GM19238 (cell line): ENCODE results near the gene AGXT.

Experiments used
- DNase-seq: peaks from one replicate; pipeline ENCODE4 v3.0.0; 2011; ENCODE audit warnings: low spot score; ENCODE audit not compliant: insufficient read length

The AGXT gene

DNA sequence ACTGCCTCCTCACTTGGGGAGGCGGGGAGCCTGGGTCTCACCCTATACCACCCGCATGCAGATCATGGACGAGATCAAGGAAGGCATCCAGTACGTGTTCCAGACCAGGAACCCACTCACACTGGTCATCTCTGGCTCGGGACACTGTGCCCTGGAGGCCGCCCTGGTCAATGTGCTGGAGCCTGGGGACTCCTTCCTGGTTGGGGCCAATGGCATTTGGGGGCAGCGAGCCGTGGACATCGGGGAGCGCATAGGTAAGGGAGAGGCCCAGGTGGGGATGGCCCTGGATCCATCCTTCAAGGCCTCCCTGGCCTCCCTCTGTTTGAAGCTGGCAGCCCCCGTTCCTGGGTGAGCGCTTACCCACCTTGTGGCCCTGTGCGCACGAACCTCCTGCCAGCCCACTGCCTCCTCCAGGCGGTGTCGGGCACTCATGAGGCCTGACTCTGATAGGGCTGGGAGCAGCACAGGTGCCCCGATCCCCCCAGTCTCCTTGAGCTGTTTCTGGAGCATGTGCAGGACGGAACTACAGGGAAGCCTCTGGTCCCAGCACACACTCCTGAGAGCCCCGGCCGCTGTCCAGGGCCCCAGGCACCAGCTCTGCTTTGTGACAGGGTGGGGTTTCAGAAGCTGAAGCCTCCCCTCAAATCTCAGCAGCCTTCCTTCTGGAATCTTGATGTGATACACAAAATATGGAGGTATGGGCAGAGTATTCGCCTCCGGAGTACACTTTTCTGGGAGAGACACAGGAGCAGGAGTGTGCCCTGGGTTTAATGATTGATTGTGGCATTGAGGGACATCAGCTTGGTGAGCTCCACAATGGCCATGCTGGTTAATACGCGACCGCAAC lies 708 bp downstream of the AGXT start:
- DNase-seq = no peak

DNA sequence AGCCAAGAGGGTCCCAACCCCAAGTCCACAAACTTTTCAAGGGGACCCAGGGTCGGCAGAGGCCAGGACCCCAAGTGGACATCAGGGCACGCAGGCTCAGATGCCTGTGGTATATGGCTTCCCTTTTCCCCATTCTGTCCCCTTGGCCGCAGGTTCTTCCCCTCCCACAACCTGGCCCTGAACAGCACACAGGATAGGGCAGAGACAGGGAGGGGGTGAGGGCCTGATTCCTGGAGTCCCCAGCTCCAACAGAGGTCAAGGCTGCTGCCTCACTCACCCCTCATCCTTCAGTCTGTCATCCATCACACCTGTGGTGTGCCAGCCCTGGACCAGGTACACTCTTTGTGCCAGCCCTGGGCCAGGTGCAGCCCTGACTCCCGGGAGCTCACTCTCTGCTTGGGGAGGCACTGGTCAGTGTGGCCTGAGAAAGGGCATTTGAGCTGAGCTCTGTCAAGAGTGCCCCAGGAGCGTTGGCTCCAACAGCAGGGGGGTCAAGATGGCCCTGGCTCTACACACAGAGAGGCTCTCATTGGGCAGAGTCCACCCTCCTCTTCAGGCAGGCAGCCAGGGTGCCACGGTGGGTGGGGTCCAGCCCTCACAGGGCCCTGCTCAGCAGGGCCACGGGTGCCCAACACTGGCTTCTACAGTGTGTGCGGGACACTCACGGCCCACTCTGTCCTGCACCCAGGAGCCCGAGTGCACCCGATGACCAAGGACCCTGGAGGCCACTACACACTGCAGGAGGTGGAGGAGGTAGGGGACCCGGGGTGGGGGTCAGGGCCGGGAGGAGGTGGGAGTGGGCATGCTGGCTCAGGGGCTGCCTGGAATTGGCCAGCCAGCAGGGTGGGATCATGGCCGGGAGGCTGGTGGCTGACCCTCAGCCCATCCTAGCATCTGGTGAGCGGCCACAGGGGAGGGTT lies 1.6 kb downstream of the AGXT start:
- DNase-seq = no peak

DNA sequence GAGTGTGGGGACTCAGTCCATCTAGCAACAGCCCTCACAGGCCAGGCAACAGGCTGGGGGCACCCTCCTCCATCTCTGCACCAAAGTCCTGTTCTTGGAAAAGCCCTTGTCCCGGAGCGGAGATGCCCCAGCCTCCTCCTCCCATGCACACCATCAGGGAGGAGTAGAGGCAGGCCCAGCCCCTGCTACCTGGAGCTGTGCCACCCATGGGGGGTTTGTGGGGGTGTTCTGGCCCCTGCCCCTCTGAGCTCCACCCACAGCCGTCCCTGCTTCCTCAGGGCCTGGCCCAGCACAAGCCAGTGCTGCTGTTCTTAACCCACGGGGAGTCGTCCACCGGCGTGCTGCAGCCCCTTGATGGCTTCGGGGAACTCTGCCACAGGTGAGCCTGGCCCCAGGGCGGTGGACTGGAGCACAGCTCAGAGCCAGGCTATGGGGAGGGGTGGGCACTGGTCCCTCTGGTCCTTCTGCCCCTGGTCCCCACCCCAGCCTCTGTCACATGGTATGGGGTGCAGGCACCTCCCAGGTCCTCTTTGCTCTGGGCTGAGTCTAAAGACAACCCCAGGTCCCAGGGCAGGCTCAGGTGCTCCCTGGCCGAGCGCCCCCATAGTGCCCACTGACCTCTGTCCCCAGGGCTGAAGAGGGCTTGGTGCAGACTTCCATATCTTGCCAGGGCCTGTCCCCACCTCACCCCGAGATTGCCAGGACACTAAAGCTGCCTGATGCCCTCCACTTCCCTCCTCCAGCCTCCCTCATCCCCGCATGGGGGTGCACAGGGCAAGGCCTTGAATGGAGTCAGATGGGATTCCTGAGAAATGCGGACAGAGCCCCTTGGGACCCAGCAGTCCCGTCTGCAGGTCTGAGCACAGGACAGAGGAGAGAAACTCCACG lies 2.7 kb downstream of the AGXT start:
- DNase-seq = no peak

DNA sequence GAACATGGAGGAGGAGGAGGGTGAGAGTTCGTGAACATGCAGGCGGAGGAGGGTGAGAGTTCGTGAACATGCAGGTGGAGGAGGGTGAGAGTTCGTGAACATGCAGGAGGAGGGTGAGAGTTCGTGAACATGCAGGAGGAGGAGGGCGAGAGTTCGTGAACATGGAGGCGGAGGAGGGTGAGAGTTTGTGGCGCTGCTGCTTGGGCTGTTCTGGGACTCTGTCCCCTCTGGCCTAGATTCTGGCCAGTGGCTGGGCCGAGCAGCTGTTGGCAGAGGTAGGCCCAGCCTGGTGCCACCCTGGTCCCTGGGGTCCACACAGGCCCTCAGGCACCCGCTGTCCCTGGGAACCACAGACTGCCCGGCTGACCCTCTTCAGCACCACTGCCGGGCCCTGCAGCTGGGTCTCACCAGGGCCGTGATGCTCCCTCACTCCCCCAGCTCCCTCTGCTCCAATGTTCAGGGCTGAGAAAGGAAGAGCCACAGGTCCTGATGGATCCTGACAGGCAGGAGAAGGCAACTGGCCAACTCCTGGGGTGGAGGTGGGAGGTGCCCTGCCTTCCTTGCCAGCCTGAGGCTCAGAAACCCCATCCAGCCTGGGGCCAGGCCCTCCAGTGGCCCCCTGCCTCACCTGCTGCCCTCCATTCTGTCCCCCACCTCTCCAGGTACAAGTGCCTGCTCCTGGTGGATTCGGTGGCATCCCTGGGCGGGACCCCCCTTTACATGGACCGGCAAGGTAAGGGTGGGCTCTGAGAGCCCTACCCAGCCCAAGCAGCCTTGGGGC lies 3.9 kb downstream of the AGXT start:
- no peak for DNase-seq

DNA sequence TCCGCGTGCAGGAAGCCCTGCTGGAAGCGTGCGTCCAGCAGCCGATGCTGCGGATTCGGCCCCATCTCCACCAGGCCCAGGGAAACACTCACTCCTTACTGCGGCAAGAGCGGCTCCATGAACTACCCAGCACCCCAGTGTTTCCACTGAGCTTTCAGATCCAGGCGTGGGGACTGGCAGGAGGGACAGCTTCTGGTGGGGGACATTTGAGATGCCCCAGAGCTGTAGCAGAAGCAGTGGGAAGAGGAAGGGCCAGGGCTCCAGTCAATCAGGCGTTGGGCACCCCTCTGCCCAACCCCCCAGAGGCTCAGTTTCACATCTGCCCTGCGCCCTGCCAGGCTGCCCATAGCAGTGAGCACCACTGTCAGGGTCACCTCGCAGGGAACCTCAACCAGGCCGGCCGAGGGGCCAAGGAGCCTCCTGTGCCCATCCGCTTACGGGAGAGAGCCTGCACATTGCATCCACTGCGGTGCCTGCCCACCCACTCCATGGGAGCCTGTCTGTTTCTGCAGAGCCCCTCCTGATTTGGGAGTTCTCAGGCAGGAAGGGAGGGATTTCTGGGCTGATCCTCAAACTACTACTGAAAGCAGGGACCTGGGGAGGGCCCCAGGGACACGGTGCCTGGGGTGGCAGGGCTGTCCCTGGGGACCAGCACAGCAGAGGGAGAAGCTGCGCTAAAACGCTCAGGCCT lies 4.6 kb downstream of the AGXT start:
- DNase-seq = no peak

DNA sequence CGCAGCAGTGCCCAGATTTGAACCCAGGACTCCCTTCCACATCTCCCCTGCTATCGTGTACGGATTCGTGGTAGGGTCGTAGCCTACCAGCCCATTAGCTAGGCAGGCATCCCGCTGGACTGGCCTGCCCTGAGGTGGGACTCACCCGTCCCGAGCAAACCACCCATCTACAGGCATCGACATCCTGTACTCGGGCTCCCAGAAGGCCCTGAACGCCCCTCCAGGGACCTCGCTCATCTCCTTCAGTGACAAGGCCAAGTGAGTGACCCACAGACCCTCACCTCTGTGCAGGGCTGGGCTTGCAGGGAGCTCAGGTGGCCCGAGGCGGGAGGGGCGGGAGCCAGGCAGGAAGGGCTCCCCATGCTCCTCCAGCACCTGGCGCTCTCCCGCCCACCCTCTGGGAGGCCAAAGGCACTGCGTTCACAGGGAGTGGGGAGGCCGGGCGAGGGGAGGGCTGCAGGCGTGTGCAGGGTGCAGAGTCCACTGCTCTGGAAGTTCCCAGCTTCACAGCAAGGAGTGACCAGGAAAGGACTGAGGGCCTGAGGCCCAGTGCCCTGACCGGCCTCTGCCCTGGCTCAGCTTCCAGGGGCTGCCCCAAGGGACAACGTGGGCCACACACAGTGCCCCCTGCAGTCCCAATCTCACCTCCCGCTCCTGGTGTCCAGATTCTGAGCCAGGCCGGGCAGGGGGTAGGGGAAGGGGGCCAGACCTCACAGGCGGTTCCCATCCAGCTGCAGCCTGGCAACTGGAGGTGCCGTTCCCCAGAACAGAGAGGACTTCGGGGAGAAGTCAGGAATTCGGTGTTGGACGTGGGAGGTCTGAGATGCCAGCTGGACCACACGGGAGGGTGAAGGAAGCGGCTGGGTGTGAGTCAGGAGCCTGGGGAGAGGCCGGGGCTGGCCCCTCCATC lies 5.4 kb downstream of the AGXT start:
- DNase-seq = no peak

DNA sequence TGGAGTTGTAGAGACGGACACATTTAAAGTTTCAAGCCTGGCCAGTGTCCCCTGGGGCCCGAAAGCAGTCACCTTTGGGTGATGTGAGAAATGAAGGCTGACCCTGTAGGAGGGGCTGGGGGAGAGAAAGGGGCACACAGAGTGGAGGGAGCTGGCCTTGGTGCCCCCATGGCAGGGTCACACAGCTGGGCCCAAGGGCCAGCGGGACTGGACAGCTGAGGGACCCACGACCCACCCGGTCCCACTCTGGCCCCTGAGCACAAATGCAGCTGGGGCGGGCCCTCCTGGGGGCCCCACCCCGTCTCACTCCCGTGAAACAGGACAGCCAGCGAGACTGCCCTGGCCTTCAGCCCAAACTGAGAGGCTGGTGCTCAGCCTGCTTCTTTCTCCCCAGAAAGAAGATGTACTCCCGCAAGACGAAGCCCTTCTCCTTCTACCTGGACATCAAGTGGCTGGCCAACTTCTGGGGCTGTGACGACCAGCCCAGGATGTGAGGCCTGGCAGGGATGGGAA lies 6.1 kb downstream of the AGXT start:
- no peak for DNase-seq

DNA sequence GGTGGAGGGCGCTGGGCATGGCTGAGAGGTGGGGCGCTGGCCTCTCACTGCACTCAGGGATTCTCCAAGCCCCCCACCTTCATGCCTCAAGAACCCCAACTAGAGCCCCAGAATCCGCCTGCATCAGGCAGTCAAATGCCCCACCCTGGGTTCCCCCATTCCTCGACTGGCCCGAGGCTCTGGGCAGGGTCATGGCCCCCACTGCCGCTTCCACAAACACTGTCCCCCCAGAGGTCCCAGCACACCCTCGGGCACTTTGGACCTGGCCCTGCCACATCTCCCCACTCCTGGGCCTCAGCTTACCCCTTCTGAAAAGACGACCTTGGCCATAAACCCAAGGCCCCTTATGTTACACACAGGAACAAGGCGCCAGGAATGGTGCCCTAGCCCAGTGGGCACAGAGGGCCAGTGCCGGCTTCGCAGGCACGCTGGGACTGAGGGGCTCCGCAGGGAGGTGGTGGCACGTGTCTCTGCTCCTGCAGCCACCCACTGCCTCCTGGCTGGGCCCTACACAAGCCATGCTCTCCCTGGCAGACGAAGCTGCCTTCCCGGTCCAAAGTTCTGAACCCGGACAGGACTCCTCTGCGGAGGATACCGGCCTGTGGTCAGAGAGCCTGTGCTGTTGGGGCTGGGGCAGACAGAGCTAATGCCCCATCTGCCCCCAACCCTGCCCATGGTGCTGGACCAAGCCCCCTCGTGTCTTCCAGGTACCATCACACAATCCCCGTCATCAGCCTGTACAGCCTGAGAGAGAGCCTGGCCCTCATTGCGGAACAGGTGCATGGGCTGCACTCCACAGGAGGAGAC lies 6.8 kb downstream of the AGXT start:
- DNase-seq = no peak

DNA sequence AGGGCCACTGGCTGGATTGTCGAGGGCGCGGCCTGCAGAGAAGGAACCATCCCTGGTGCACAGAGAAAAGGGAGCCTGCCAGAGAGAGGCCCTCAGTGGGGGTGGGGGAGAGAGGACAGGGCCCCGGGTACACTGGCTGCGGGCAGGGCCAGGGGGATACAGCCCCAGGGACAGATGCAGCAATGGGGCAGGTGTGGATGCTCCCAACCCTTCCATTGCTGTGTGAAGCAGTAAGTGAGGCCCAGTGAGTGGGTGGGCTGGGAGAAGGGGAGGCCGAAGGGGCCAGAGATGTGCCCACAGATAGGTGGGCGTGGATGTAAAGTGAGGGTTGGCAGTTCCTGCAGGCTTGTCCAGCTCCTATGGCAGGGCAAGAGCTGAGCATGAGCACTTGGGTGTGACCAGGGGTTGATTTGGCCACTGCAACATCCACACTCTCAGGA lies 7.4 kb downstream of the AGXT start:
- no peak for DNase-seq

DNA sequence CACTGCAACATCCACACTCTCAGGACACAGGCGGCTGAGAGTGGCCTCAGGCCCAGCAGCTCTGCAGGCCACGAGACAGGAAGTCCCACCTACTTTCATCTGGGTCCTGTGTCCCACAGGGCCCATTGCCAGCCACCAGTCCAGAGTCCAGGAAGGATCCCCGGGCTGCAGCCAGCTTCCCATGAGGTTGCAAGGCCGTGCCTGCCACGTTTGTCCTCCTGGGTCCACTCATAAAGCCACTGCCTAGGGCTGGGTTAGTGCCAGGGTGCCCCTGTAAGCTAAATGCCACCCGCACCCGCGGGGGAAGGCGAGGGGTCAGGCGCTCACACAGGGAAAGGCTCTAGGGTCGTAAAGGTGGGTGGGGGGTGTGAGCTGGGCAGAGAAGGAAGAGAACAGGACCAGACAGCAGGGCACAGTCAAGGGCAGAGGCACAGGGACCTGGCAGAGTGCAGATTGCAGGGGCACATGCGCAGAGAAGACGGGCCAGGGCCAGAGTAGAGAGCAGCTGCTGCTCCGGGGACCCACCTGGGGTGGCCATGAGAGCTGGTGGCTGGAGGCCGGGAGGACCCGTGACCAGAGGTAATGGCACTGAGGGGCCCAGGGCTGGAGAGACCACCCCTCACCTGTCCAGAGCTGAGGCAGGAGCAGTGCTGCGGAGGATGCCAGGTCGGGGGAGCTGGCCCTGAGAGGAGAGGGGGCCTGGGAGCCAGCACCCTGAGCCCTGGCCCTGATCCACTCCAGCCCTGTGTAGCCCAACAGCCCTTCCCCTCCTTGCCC lies 8.0 kb downstream of the AGXT start:
- DNase-seq = no peak

DNA sequence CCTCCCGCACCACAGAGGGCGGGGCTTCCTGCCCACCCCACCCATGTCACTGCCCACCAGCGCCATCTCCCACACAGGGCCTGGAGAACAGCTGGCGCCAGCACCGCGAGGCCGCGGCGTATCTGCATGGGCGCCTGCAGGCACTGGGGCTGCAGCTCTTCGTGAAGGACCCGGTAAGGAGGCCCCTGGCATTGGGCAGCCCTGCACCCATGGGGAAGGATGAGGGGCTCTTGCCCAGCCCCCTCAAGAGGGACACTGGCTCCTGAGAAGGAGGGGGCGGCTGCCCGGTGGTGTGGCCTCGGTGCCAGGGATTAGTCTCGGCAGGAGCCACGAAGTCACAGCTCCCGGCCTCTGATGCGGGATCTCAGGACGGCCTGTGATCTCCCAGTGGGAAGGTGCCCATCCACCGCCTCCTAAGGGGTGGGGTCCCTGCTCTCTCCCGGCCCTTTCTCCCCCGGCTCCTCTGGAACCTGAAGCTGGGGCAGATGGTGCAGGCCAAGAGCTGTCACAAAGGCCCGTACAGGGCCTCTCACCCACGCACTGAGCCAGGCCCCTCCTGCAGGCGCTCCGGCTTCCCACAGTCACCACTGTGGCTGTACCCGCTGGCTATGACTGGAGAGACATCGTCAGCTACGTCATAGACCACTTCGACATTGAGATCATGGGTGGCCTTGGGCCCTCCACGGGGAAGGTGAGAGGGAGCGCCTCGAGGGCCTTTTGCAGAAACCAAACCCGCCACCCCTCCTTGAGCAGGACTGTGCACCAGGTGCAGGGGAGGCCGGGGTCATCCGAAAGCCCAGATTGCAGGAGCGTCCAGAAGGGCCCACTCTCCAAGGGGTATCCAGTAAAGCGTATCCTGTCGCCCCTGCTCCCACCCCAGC lies 9.1 kb downstream of the AGXT start:
- DNase-seq = no peak

DNA sequence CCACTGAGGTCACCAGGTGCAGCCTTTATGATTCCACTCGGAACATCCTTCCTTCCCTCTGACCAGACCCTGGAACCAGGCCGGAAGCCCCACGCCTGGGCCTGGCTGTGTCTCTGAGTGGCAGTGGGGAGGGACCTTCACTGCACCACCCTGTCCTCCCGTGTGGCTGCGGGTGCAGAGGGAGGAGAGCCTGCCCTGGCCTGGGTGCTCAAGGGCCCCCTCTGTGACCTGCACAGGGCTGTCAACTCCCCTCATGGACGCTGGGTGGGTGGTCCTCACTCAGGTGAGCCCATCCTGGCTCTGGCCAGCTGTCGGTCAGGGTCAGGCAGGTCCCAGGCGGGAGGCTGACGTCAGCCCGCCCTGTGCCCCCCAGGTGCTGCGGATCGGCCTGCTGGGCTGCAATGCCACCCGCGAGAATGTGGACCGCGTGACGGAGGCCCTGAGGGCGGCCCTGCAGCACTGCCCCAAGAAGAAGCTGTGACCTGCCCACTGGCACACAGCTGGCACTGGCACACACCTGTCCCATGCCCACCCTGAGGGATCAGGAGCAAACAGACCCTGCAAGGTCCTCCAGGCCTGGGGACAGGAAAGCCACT lies 9.8 kb downstream of the AGXT start:
- no peak for DNase-seq

DNA sequence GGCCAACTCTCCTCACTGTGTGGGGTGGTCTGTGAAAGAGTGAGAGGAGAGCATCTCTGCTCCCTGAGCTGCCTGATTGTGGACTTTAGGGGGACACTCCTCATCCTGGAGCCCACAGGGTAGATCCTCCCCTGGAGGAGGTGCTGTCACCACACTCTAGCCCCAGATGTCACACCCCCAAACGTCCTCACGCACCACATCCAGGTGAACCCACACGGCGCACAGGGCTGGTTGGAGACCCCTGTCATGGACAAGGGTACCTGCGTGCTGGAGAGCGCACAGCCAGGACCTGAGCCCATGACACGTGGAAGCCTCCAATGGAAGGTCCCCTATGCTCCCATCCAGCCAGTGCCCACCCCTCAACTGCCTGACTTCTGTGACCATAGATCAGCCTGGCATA lies 10.5 kb downstream of the AGXT start:
- DNase-seq = no peak

DNA sequence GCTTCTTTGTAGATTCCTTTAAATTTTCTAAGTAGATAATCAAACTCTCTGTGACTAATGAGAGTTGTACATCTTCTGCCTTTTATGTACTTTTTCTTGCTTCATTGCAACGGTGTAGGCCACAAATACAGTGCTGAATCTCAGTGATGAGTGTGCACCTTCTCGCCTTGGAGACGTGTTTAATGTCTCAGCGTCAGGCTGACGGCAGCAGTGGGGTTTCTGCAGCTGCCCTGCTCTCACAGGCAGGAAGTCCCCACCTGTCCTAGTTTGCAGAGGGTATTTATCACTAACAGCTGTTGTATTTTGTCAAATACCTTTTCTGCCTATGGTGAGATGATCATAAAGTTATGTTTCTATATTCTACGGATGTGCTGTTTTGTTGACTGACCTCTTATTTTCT lies 13.3 kb downstream of the AGXT start:
- DNase-seq = no peak

DNA sequence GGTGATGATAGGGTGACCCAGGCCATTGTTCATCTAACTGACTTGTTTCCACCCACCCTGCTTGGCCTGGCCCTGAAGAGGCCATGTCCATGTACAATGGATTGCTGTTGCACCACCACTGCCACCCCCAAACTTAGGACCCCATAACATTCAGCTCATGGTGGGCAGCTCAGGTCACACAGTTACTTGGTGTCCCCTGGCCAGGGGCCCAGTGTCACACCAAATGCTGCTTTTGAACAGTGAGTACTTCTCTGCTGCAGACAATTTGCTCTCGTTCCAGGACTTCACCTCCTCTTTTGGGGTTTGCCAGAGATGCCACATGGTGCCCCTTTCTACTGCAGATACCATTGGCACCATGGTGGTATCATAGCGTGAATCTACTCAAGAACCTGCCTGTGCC lies 15.6 kb downstream of the AGXT start:
- no peak for DNase-seq

DNA sequence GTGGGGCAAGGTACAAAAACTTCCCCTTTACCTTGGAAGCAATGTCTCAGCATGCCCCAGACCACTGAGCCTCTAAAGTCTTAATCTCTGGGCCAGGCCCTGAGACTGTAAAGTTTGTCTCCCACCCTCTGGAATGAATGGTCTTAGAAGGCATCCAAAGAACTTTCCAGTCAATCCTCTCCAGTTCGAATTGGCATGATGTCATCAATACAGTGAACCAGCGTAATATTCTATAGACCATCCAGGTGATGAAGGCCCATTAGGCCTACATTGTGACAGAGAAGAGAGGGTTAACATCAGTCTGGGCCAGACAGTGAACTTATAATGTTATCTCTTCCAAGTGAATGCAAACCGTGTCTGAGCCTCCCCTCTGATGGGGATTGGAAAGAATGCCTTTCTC lies 16.1 kb downstream of the AGXT start:
- no peak for DNase-seq
